Thyroid gland (tissue), 4 donors: ENCODE results near the gene BPHL. TPM values are rescaled to one million over a fixed set of nuclear protein-coding genes. Genes with fewer than 3 reads are reported as not detected.
"Not testable (repeated sequence)": the region's sequence is repeated elsewhere in the genome, so short reads cannot be mapped to it uniquely, and the experiment has no call there.

ENCODE experiments used
- DNase-seq, 2 donors: peaks; one replicate each; pipeline ENCODE4 v3.0.0-alpha.2; 2019
- H3K27ac ChIP-seq, 3 donors: fragments of 200-600 bp; sonication (generic); 1 replicate in 2 of 3; 2 replicates in 1 of 3; pipeline ENCODE4 v1.5.1; 2016 to 2019; ENCODE audit warnings: mild to moderate bottlenecking in 1 of 3, moderate library complexity in 1 of 3
- H3K27me3 ChIP-seq: fragments of 200-600 bp; sonication (generic); one replicate; pipeline ENCODE4 v1.5.1; 2019
- H3K36me3 ChIP-seq, 2 donors: fragments of 200-600 bp; sonication (generic); one replicate each; pipeline ENCODE4 v1.5.1; 2016 to 2019
- H3K4me1 ChIP-seq, 2 donors: fragments of 200-600 bp; sonication (generic); one replicate each; pipeline ENCODE4 v1.5.1; 2017 to 2019
- H3K4me3 ChIP-seq, 3 donors: fragments of 200-600 bp; sonication (generic); replicated peaks in 1 of 3; 1 replicate in 2 of 3; 2 replicates in 1 of 3; pipeline ENCODE4 v1.5.1; 2016; ENCODE audit warnings: mild to moderate bottlenecking in 1 of 3
- H3K9me3 ChIP-seq: fragments of 200-600 bp; sonication (generic); one replicate; pipeline ENCODE4 v1.5.1; 2017
- POLR2A ChIP-seq, 2 donors: fragments of 450-650 bp; IDR thresholded peaks; one replicate each; pipeline ENCODE4 v1.6.1; 2017; ENCODE audit warnings: antibody characterized with exemption in 2 of 2, mild to moderate bottlenecking in 2 of 2, moderate library complexity in 1 of 2
- WGBS, 2 donors: methylation state at CpG; one replicate each; pipeline ENCODE4 v1.1.5; 2017; 5-methylcytosine and 5-hydroxymethylcytosine counted together
- intact Hi-C: fragments of 100-400 bp; cut with DNase I; formaldehyde crosslinking; loops from one replicate; pipeline ENCODE4 v1.15.1; 2023
- small RNA-seq: library from RNA; depleted of rRNA; stranded (forward); fragments of <200 nt; gene quantifications from one replicate; pipeline ENCODE3, GENCODE V24; 2016
- total RNA-seq, 4 donors: library from RNA; depleted of rRNA; stranded (reverse); fragments of >200 nt; gene quantifications; one replicate each; pipeline ENCODE4 v1.2.3, GENCODE V29; 2016
- TF ChIP-seq, protein P1 (sequence below), 6 experiments: fragments of 200-600 bp in 3 of 6; fragments of 450-650 bp in 3 of 6; sonication (generic) in 3 of 6; IDR thresholded peaks; one replicate each; pipeline ENCODE4 v1.5.1; 2016 to 2019; ENCODE audit warnings: antibody characterized with exemption in 6 of 6, mild to moderate bottlenecking in 2 of 6, inconsistent platforms in 1 of 6, moderate library complexity in 1 of 6

BPHL gene
- total RNA-seq, 4 donors from 2014 or later = 8.6 to 17.5 (median 11.9) TPM

DNA sequence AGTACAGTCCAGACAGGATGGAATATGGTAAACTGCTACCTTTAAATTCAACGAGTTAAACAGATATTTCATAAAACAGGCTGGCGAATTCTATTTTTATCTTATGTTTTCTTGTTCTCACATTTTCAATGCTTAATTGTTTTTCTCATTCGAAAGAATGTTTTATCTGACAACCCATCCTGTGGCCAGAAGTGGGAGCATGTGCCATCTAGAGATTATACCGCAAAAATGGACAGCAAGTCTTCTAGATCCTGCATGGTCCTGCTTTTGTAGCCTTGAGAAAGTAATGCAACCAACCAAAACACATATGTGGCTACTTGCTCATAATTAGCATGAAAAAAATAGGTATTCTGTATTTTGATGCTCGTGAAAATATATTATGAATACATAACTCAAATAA, 78.3 kb downstream of the BPHL start:
- Histone ChIP-seq H3K27ac (no peak overlapping the region), H3K9me3 (no peaks in the 10 kb centered on the region), H3K27me3 (no peaks in the 10 kb centered on the region), H3K4me1 (no peaks in the 10 kb centered on the region), H3K4me3 (no peak overlapping the region), H3K36me3 (no peaks in the 10 kb centered on the region)
- TF ChIP-seq, protein P1, sequence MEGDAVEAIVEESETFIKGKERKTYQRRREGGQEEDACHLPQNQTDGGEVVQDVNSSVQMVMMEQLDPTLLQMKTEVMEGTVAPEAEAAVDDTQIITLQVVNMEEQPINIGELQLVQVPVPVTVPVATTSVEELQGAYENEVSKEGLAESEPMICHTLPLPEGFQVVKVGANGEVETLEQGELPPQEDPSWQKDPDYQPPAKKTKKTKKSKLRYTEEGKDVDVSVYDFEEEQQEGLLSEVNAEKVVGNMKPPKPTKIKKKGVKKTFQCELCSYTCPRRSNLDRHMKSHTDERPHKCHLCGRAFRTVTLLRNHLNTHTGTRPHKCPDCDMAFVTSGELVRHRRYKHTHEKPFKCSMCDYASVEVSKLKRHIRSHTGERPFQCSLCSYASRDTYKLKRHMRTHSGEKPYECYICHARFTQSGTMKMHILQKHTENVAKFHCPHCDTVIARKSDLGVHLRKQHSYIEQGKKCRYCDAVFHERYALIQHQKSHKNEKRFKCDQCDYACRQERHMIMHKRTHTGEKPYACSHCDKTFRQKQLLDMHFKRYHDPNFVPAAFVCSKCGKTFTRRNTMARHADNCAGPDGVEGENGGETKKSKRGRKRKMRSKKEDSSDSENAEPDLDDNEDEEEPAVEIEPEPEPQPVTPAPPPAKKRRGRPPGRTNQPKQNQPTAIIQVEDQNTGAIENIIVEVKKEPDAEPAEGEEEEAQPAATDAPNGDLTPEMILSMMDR (IDR thresholded peaks at IDR 0.05) = no peak
- TF ChIP-seq POLR2A (IDR thresholded peaks at IDR 0.05) = no peak
- intact Hi-C loops = no loop called here
- 90 to 94% methylated on average over 5 of the region's 5 CpGs for WGBS, 2 donors
- no peak for DNase-seq

DNA sequence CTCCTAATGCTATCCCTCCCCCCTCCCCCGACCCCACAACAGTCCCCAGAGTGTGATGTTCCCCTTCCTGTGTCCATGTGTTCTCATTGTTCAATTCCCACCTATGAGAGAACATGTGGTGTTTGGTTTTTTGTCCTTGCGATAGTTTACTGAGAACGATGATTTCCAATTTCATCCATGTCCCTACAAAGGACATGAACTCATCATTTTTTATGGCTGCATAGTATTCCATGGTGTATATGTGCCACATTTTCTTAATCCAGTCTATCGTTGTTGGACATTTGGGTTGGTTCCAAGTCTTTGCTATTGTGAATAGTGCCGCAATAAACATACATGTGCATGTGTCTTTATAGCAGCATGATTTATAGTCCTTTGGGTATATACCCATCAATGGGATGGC, 79.2 kb downstream of the BPHL start:
- H3K4me3 ChIP-seq, intact Hi-C loops, H3K27ac ChIP-seq, H3K9me3 ChIP-seq, H3K27me3 ChIP-seq, DNase-seq, H3K36me3 ChIP-seq, H3K4me1 ChIP-seq: not testable (repeated sequence)
- WGBS, 2 donors = 88 to 90% methylated on average over 3 to 4 of the region's 5 CpGs

DNA sequence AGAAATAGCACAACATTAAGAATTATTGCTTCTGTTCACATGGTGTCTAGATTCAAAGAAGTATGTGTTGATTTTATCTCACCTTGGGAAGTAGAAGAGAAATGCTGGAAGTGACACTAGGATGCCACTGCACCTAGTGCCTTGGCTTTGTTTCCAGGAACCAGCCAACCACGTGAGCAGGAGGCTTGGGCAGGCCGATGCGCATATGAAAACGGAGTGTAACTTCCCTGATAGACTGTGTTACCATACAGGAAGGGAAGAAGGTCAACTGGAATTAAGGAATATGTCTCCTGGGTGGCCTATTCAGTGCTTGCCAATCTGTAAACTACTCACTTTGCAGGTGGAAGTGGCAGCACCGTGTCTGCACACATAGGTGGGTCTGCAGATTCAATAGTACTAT, 80.9 kb downstream of the BPHL start:
- no peaks in the 10 kb centered on the region for H3K36me3 ChIP-seq
- TF ChIP-seq POLR2A (IDR thresholded peaks at IDR 0.05) = no peak
- TF ChIP-seq, protein P1 (IDR thresholded peaks at IDR 0.05) = no peak
- DNase-seq = no peak
- no peaks in the 10 kb centered on the region for H3K9me3 ChIP-seq
- intact Hi-C loops = no loop called here
- no peaks in the 10 kb centered on the region for H3K4me1 ChIP-seq
- H3K27me3 ChIP-seq = no peaks in the 10 kb centered on the region
- no peak overlapping the region for H3K27ac ChIP-seq
- H3K4me3 ChIP-seq = no peak overlapping the region
- WGBS, 2 donors = 82% methylated on average over 5 of the region's 5 CpGs

DNA sequence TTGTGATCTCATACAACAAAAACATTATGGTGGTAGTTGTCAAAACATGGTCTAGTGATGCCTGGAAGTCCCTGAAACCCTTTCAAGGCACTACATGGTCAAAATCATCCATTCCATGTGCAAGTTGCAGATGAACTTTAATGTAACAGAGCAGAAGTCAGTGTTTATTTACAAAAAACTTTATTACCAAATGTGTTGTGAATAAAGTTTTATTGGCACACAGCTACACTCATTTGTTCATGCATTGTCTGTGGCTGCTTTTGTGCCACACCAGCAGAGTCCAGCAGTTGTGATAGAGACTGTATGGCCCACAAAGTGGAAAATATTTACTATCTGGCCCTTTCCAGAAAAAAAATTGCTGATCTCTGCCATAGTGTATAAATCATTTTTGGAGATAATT, 82.2 kb downstream of the BPHL start:
- DNase-seq = no peak
- Histone ChIP-seq H3K36me3 (no peaks in the 10 kb centered on the region), H3K27me3 (no peaks in the 10 kb centered on the region), H3K27ac (no peak overlapping the region), H3K9me3 (no peaks in the 10 kb centered on the region), H3K4me3 (no peak overlapping the region), H3K4me1 (no peaks in the 10 kb centered on the region)
- intact Hi-C loops = no loop called here
- TF ChIP-seq, protein P1 (IDR thresholded peaks at IDR 0.05) = no peak
- no peak for TF ChIP-seq POLR2A (IDR thresholded peaks at IDR 0.05)

DNA sequence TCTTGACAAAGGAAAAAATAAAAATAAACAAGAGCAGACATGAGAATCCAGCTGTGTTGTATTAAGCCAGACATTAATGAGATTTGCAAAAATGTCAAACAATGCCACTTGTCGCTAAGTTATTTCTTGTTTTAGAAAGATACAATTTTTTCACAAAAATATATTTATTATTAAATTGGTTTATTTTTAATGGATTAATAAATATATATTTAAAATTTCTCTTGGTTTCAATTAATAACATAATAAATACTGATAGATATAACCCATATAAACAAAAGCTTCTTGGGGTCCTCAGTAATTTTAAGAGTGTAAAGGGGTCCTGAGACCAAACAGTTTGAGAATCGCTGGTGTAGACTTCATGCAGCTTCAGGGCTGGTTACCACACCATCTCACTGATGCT, 82.9 kb downstream of the BPHL start:
- no peak overlapping the region for H3K27ac ChIP-seq
- TF ChIP-seq, protein P1 (IDR thresholded peaks at IDR 0.05) = no peak
- TF ChIP-seq POLR2A (IDR thresholded peaks at IDR 0.05) = no peak

More for the DNA sequence above, 82.9 kb downstream of the BPHL start:
- 97 to 99% methylated on average over 2 of the region's 2 CpGs for WGBS, 2 donors
- H3K9me3 ChIP-seq = no peaks in the 10 kb centered on the region
- no peak overlapping the region for H3K4me3 ChIP-seq
- H3K4me1 ChIP-seq = no peaks in the 10 kb centered on the region
- no peaks in the 10 kb centered on the region for H3K36me3 ChIP-seq
- no peaks in the 10 kb centered on the region for H3K27me3 ChIP-seq
- intact Hi-C loops = no loop called here
- DNase-seq = no peak

Small RNAs within 50 kb of the gene (small RNA-seq; reads per million reads assigned to genes)
- not detected for gene RNA5SP201

Other genes starting within 250 kb of the BPHL start
- gene SERPINB9, start 215.4 kb upstream of the BPHL start, total RNA-seq = 10 to 100 TPM; 10.4 to 16.5 (median 15.3) TPM
- 100 to 1,000 TPM; 151 to 210 (median 171) TPM for gene SERPINB6, start 147.1 kb upstream of the BPHL start, total RNA-seq
- gene NQO2, start 118.8 kb upstream of the BPHL start, total RNA-seq = 10 to 100 TPM; 20.7 to 43.0 (median 36.3) TPM
- 10 to 100 TPM; 26.2 to 33.5 (median 29.0) TPM for gene RIPK1, start 50.2 kb upstream of the BPHL start, total RNA-seq
- gene TUBB2A, start 38.8 kb downstream of the BPHL start, total RNA-seq = 10 to 100 TPM; 16.3 to 72.5 (median 34.5) TPM
- gene TUBB2B, start 108.9 kb downstream of the BPHL start, total RNA-seq = 1 to 10 TPM in 3 of 4 donors, not detected in 1; 1.1 to 6.1 (median 3.5) TPM
- gene PSMG4, start 140.2 kb downstream of the BPHL start, total RNA-seq = 10 to 100 TPM; 19.6 to 41.8 (median 34.4) TPM